ENCODE measurements around the gene ADIG.
"Not testable (repeated sequence)": the region's sequence is repeated elsewhere in the genome, so short reads cannot be mapped to it uniquely, and the experiment has no call there.

The ADIG gene

GRCh38 chr20:38569747-38570525 is 11.1 kb upstream of the ADIG start:
- no peak for DNase-seq (ENCODE audit: low read depth in 3 of 3)

GRCh38 chr20:38573413-38573812 is 7.6 kb upstream of the ADIG start:
- no peak for DNase-seq (ENCODE audit: low read depth in 3 of 3)

GRCh38 chr20:38579219-38579910 is 1.6 kb upstream of the ADIG start:
- DNase-seq (ENCODE audit: low read depth in 3 of 3): no peak

GRCh38 chr20:38579921-38580320 is 1.1 kb upstream of the ADIG start:
- DNase-seq (ENCODE audit: low read depth in 3 of 3): no peak

- DNase-seq (ENCODE audit: low read depth in 3 of 3): no peak
Observed at GRCh38 chr20:38581830-38582358, 897 bp downstream of the ADIG start.

- no peak for DNase-seq (ENCODE audit: low read depth in 3 of 3)
Observed at GRCh38 chr20:38583306-38583705, 2.3 kb downstream of the ADIG start.

- DNase-seq (ENCODE audit: low read depth in 3 of 3): no peak
Observed at GRCh38 chr20:38584099-38584763, 3.2 kb downstream of the ADIG start.

GRCh38 chr20:38585404-38586180 is 4.6 kb downstream of the ADIG start:
- no peak for DNase-seq (ENCODE audit: low read depth in 3 of 3)

GRCh38 chr20:38586181-38586525 is 5.2 kb downstream of the ADIG start:
- DNase-seq (ENCODE audit: low read depth in 3 of 3): no peak

- DNase-seq (ENCODE audit: low read depth in 3 of 3): no peak
Observed at GRCh38 chr20:38588303-38588702, 7.3 kb downstream of the ADIG start.

- DNase-seq (ENCODE audit: low read depth in 3 of 3): no peak
Observed at GRCh38 chr20:38589351-38589750, 8.4 kb downstream of the ADIG start.

- no peak for DNase-seq (ENCODE audit: low read depth in 3 of 3)
Observed at GRCh38 chr20:38589967-38590675, 9.1 kb downstream of the ADIG start.

GRCh38 chr20:38590676-38591473 is 9.9 kb downstream of the ADIG start:
- no peak for DNase-seq (ENCODE audit: low read depth in 3 of 3)

GRCh38 chr20:38591474-38592410 is 10.7 kb downstream of the ADIG start:
- no peak for DNase-seq (ENCODE audit: low read depth in 3 of 3)

GRCh38 chr20:38592411-38592790 is 11.4 kb downstream of the ADIG start:
- not testable (repeated sequence) for DNase-seq (ENCODE audit: low read depth in 3 of 3)

GRCh38 chr20:38594281-38594680 is 13.3 kb downstream of the ADIG start:
- DNase-seq (ENCODE audit: low read depth in 3 of 3): not testable (repeated sequence)

- not testable (repeated sequence) for DNase-seq (ENCODE audit: low read depth in 3 of 3)
Observed at GRCh38 chr20:38595886-38596285, 14.9 kb downstream of the ADIG start.

GRCh38 chr20:38599410-38599882 is 18.4 kb downstream of the ADIG start:
- DNase-seq (ENCODE audit: low read depth in 3 of 3): no peak

- no peak for DNase-seq (ENCODE audit: low read depth in 3 of 3)
Observed at GRCh38 chr20:38600057-38600456, 19.1 kb downstream of the ADIG start.

Data from stimulated activated CD4-positive, alpha-beta T cell treated with anti-CD3 and anti-CD28 coated beads, TNF-alpha, amount 100 ng/mL, for 48 hours (primary cell).